ENCODE results near the gene AGPAT1. TPM values are rescaled to one million over a fixed set of nuclear protein-coding genes. Genes with fewer than 3 reads are reported as not detected.
"Not testable (repeated sequence)": the region's sequence is repeated elsewhere in the genome, so short reads cannot be mapped to it uniquely, and the experiment has no call there.

Gene AGPAT1
- total and polyA plus RNA-seq, 8 donors, result 7.3 to 52.6 (median 34.9) TPM

GRCh38 chr6:32188381-32189068 is 12.6 kb upstream of the AGPAT1 start:
- Histone ChIP-seq H3K4me3 (peak overlapping the region; percentile 69 to 90 (median 81)), H3K36me3 (peaks cover 18 to 37% (median 28%) of the 10 kb centered on the region in 4 donors), H3K9me3 (no peaks in the 10 kb centered on the region), H3K27me3 (no peaks in the 10 kb centered on the region), H3K27ac (peak overlapping the region; percentile 94 to 100 (median 97)), H3K4me1 (peaks cover 41 to 87% (median 74%) of the 10 kb centered on the region in 4 donors)
- intact Hi-C loops (cut with DNase I; ENCODE audit: low total_unique reads), result no loop called here
- peak in 1 of 2 donors; percentile 57 for DNase-seq
- TF ChIP-seq EP300 (IDR thresholded peaks at IDR 0.05) (no peak), POLR2A (IDR thresholded peaks at IDR 0.05) (no peak), POLR2AphosphoS5 (IDR thresholded peaks at IDR 0.05) (no peak), CTCF (IDR thresholded peaks at IDR 0.05) (no peak)
- WGBS, 5 donors, result 9 to 21% (median 18%) methylated on average over 10 to 13 of the region's 13 CpGs

GRCh38 chr6:32187725-32188380 is 12.0 kb upstream of the AGPAT1 start:
- Histone ChIP-seq H3K4me1 (peaks cover 41 to 82% (median 70%) of the 10 kb centered on the region in 4 donors), H3K36me3 (peaks cover 22 to 44% (median 35%) of the 10 kb centered on the region in 4 donors), H3K4me3 (peak overlapping the region; percentile 69 to 90 (median 81)), H3K27ac (peak overlapping the region in 4 of 5 donors; percentile 94 to 100 (median 96))
- DNase-seq, result peak in 1 of 2 donors; percentile 14
- intact Hi-C loops (cut with DNase I; ENCODE audit: low total_unique reads); H3K27me3 ChIP-seq; H3K9me3 ChIP-seq: not testable (repeated sequence)
- WGBS, 5 donors, result 58 to 81% (median 79%) methylated on average over 16 to 18 of the region's 18 CpGs

- whole genome bisulfite sequencing, 5 donors, result 61 to 79% (median 65%) methylated on average over 12 of the region's 12 CpGs
- Histone ChIP-seq H3K36me3 (peaks cover 22 to 51% (median 42%) of the 10 kb centered on the region in 4 donors), H3K4me1 (peaks cover 37 to 82% (median 68%) of the 10 kb centered on the region in 4 donors), H3K27me3 (no peaks in the 10 kb centered on the region), H3K4me3 (peak overlapping the region in 2 of 4 donors; percentile 69 to 76), H3K9me3 (no peaks in the 10 kb centered on the region), H3K27ac (peak overlapping the region; percentile 23 to 100 (median 75))
- intact Hi-C loops (cut with DNase I; ENCODE audit: low total_unique reads), result no loop called here
- peak in 1 of 2 donors; percentile 21 for DNase-seq
- TF ChIP-seq POLR2A (IDR thresholded peaks at IDR 0.05), result no peak
- no peak for TF ChIP-seq POLR2AphosphoS5 (IDR thresholded peaks at IDR 0.05)
- TF ChIP-seq CTCF (IDR thresholded peaks at IDR 0.05), result no peak
- TF ChIP-seq EP300 (IDR thresholded peaks at IDR 0.05), result no peak
Measured at GRCh38 chr6:32187009-32187709, 11.3 kb upstream of the AGPAT1 start.

- 60 to 69% (median 62%) methylated on average over 10 of the region's 10 CpGs for WGBS, 5 donors
- peak overlapping the region; percentile 31 to 100 (median 75) for H3K27ac ChIP-seq
- H3K4me1 ChIP-seq, result peaks cover 37 to 82% (median 68%) of the 10 kb centered on the region in 4 donors
- H3K4me3 ChIP-seq; H3K27me3 ChIP-seq; intact Hi-C loops (cut with DNase I; ENCODE audit: low total_unique reads); H3K9me3 ChIP-seq: not testable (repeated sequence)
- H3K36me3 ChIP-seq, result peaks cover 27 to 59% (median 50%) of the 10 kb centered on the region in 4 donors
- DNase-seq, result peak in 1 of 2 donors; percentile 5
Measured at GRCh38 chr6:32186151-32186840, 10.4 kb upstream of the AGPAT1 start.

- intact Hi-C loops (cut with DNase I; ENCODE audit: low total_unique reads); H3K9me3 ChIP-seq; H3K4me3 ChIP-seq; H3K27me3 ChIP-seq: not testable (repeated sequence)
- Histone ChIP-seq H3K4me1 (peaks cover 33 to 82% (median 67%) of the 10 kb centered on the region in 4 donors), H3K36me3 (peaks cover 33 to 65% (median 56%) of the 10 kb centered on the region in 4 donors), H3K27ac (peak overlapping the region; percentile 31 to 100 (median 75))
- DNase-seq, result peak; percentile 73 to 90
- WGBS, 5 donors, result 6 to 26% (median 21%) methylated on average over 11 of the region's 11 CpGs
Measured at GRCh38 chr6:32185681-32186131, 9.8 kb upstream of the AGPAT1 start.

Data from stomach (tissue), 9 donors.